Measurements from ENCODE around the gene CA10.

DNA sequence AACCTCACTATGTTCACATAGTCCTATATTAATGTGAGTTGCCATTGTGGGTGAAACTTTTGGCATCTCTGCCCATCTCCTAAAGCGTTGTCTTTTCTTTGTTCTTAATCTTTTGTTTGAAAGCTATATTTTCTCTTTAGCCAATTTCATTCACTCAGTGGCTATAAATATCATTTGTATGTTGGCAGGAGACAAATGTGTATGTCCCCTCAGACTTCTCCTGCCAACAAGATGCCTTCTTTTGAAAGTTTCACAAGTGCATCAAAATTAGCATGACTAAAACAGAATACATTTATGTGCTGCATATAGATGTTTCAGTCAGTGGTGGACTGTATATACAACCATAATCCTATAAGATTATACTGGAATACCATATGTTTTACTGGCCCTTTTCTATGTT is 109.0 kb downstream of the CA10 start:
- TF ChIP-seq, protein P1, sequence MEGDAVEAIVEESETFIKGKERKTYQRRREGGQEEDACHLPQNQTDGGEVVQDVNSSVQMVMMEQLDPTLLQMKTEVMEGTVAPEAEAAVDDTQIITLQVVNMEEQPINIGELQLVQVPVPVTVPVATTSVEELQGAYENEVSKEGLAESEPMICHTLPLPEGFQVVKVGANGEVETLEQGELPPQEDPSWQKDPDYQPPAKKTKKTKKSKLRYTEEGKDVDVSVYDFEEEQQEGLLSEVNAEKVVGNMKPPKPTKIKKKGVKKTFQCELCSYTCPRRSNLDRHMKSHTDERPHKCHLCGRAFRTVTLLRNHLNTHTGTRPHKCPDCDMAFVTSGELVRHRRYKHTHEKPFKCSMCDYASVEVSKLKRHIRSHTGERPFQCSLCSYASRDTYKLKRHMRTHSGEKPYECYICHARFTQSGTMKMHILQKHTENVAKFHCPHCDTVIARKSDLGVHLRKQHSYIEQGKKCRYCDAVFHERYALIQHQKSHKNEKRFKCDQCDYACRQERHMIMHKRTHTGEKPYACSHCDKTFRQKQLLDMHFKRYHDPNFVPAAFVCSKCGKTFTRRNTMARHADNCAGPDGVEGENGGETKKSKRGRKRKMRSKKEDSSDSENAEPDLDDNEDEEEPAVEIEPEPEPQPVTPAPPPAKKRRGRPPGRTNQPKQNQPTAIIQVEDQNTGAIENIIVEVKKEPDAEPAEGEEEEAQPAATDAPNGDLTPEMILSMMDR (IDR thresholded peaks at IDR 0.05): no peak
- no peak for TF ChIP-seq POLR2AphosphoS5 (IDR thresholded peaks at IDR 0.05)
